ENCODE results near the gene SLC19A1. TPM values are rescaled to one million over a fixed set of nuclear protein-coding genes. Genes with fewer than 3 reads are reported as not detected.
A peak's percentile ranks its signal among the peaks of the same experiment; 100 is the strongest.

The SLC19A1 gene
- polyA plus RNA-seq, 3 donors: 25.0 to 53.0 (median 39.9) TPM

- DNase-seq: no peak
- H3K36me3 ChIP-seq (replicated peaks in 1 of 2; ENCODE audit: control insufficient read depth in 1 of 2, insufficient read depth in 2 of 2, low read length in 2 of 2): no peaks in the 10 kb centered on the region
- Mint-ChIP-seq H3K4me3 (no peak overlapping the region), H3K9me3 (peaks cover 0 to 12% (median 0%) of the 10 kb centered on the region in 7 donors), H3K27ac (no peak overlapping the region), H3K36me3 (no peaks in the 10 kb centered on the region), H3K27me3 (ENCODE audit: low read depth in 3 of 3) (peaks cover 2 to 11% (median 3%) of the 10 kb centered on the region in 3 donors), H3K4me1 (no peaks in the 10 kb centered on the region)
- H4K20me1 ChIP-seq (ENCODE audit: insufficient read depth, low read length): no peaks in the 10 kb centered on the region
- H3K4me1 ChIP-seq (ENCODE audit: control insufficient read depth in 1 of 2, insufficient read depth in 2 of 2, low read length in 2 of 2): no peaks in the 10 kb centered on the region
- H3K27me3 ChIP-seq (ENCODE audit: control insufficient read depth in 2 of 2, insufficient read depth in 2 of 2, low read length in 2 of 2): no peaks in the 10 kb centered on the region
- H3K4me3 ChIP-seq (replicated peaks in 1 of 3; ENCODE audit: low read depth in 2 of 3, low read length in 3 of 3): no peak overlapping the region
- H3K9ac ChIP-seq (ENCODE audit: insufficient read depth, low read length, poor library complexity, severe bottlenecking): no peak overlapping the region
- H3K4me2 ChIP-seq (replicated peaks; ENCODE audit: extremely low read depth, low read length, poor library complexity, severe bottlenecking): no peak overlapping the region
- 87% methylated on average over 23 of the region's 24 CpGs for WGBS (ENCODE audit: insufficient coverage)
- intact Hi-C loops (cut with micrococcal nuclease): no loop called here
- H3K9me3 ChIP-seq (replicated peaks in 1 of 2; ENCODE audit: control insufficient read depth in 1 of 2, insufficient read depth in 1 of 2, low read length in 2 of 2): peaks cover 8 to 9% of the 10 kb centered on the region in 2 donors
- H3K27ac ChIP-seq (ENCODE audit: low read depth in 1 of 2, low read length in 2 of 2): no peak overlapping the region
- H2AFZ ChIP-seq (ENCODE audit: insufficient read depth, low read depth, low read length, poor library complexity, severe bottlenecking): no peak overlapping the region
- TF ChIP-seq, protein P1, sequence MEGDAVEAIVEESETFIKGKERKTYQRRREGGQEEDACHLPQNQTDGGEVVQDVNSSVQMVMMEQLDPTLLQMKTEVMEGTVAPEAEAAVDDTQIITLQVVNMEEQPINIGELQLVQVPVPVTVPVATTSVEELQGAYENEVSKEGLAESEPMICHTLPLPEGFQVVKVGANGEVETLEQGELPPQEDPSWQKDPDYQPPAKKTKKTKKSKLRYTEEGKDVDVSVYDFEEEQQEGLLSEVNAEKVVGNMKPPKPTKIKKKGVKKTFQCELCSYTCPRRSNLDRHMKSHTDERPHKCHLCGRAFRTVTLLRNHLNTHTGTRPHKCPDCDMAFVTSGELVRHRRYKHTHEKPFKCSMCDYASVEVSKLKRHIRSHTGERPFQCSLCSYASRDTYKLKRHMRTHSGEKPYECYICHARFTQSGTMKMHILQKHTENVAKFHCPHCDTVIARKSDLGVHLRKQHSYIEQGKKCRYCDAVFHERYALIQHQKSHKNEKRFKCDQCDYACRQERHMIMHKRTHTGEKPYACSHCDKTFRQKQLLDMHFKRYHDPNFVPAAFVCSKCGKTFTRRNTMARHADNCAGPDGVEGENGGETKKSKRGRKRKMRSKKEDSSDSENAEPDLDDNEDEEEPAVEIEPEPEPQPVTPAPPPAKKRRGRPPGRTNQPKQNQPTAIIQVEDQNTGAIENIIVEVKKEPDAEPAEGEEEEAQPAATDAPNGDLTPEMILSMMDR (IDR thresholded peaks at IDR 0.05): no peak
- H3K79me2 ChIP-seq (ENCODE audit: insufficient read depth, low read length): no peaks in the 10 kb centered on the region
Measured at GRCh38 chr21:45454060-45454925, 87.9 kb downstream of the SLC19A1 start.

- Histone ChIP-seq H3K36me3 (replicated peaks in 1 of 2; ENCODE audit: control insufficient read depth in 1 of 2, insufficient read depth in 2 of 2, low read length in 2 of 2) (no peaks in the 10 kb centered on the region), H4K20me1 (ENCODE audit: insufficient read depth, low read length) (no peaks in the 10 kb centered on the region), H3K4me1 (ENCODE audit: control insufficient read depth in 1 of 2, insufficient read depth in 2 of 2, low read length in 2 of 2) (no peaks in the 10 kb centered on the region), H3K9ac (ENCODE audit: insufficient read depth, low read length, poor library complexity, severe bottlenecking) (no peak overlapping the region), H3K4me3 (replicated peaks in 1 of 3; ENCODE audit: low read depth in 2 of 3, low read length in 3 of 3) (no peak overlapping the region), H3K4me2 (replicated peaks; ENCODE audit: extremely low read depth, low read length, poor library complexity, severe bottlenecking) (no peak overlapping the region), H3K27me3 (ENCODE audit: control insufficient read depth in 2 of 2, insufficient read depth in 2 of 2, low read length in 2 of 2) (no peaks in the 10 kb centered on the region), H3K79me2 (ENCODE audit: insufficient read depth, low read length) (no peaks in the 10 kb centered on the region), H3K27ac (ENCODE audit: low read depth in 1 of 2, low read length in 2 of 2) (no peak overlapping the region), H2AFZ (ENCODE audit: insufficient read depth, low read depth, low read length, poor library complexity, severe bottlenecking) (no peak overlapping the region), H3K9me3 (replicated peaks in 1 of 2; ENCODE audit: control insufficient read depth in 1 of 2, insufficient read depth in 1 of 2, low read length in 2 of 2) (peaks cover 8 to 9% of the 10 kb centered on the region in 2 donors)
- Mint-ChIP-seq H3K27ac (peak overlapping the region in 2 of 7 donors; percentile 1 to 68), H3K4me3 (no peak overlapping the region), H3K36me3 (no peaks in the 10 kb centered on the region), H3K4me1 (no peaks in the 10 kb centered on the region), H3K9me3 (peaks cover 0 to 12% (median 2%) of the 10 kb centered on the region in 7 donors), H3K27me3 (ENCODE audit: low read depth in 3 of 3) (peaks cover 0 to 11% (median 1%) of the 10 kb centered on the region in 3 donors)
- 92% methylated on average over 13 of the region's 13 CpGs for WGBS (ENCODE audit: insufficient coverage)
- no peak for DNase-seq
- intact Hi-C loops (cut with micrococcal nuclease): no loop called here
- TF ChIP-seq, protein P1 (IDR thresholded peaks at IDR 0.05): no peak
Measured at GRCh38 chr21:45453308-45453950, 88.8 kb downstream of the SLC19A1 start.
